Measurements from ENCODE around the gene SRA1.

DNA sequence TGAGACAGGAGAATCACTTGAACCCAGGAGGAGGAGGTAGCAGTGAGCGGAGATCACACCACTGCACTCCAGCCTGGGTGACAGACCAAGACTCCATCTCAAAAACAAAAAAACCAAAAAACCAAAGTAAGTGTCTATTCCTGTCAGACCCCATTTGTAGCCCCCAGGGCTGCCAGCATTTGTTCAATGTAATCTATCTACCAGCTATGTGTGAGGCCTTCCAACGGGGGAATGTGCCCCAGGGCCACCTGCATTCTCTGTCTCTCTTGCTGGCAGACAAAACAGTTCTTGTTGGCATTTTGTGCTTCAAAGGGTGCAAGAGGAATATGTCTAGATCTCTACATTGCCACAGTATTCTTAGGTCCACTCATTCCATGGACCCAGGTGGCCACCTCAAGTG is 41.6 kb upstream of the SRA1 start:
- TF ChIP-seq, protein P1, sequence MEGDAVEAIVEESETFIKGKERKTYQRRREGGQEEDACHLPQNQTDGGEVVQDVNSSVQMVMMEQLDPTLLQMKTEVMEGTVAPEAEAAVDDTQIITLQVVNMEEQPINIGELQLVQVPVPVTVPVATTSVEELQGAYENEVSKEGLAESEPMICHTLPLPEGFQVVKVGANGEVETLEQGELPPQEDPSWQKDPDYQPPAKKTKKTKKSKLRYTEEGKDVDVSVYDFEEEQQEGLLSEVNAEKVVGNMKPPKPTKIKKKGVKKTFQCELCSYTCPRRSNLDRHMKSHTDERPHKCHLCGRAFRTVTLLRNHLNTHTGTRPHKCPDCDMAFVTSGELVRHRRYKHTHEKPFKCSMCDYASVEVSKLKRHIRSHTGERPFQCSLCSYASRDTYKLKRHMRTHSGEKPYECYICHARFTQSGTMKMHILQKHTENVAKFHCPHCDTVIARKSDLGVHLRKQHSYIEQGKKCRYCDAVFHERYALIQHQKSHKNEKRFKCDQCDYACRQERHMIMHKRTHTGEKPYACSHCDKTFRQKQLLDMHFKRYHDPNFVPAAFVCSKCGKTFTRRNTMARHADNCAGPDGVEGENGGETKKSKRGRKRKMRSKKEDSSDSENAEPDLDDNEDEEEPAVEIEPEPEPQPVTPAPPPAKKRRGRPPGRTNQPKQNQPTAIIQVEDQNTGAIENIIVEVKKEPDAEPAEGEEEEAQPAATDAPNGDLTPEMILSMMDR (IDR thresholded peaks at IDR 0.05; ENCODE audit: poor library complexity), result no peak
- no peak for TF ChIP-seq EZH2 (IDR thresholded peaks at IDR 0.05; ENCODE audit: borderline replicate concordance)

Measured in hepatocyte (in vitro differentiated cells).